SK-N-SH treated with all-trans-retinoic acid at 6 μM for 48 hours (cell line): ENCODE measurements around the gene FER.

Source experiments
- ATAC-seq: fragments of 200-7000 bp; cut with Tn5 transposase; 3 replicates; pipeline ENCODE4 v1.9.1; 2020; ENCODE audit warnings: mild to moderate bottlenecking, moderate library complexity
- CREB5 ChIP-seq: fragments of 250-450 bp; sonication (Bioruptor Pico); IDR thresholded peaks from 2 replicates; pipeline ENCODE4 v1.5.1; 2020; ENCODE audit warnings: low read depth, mild to moderate bottlenecking, moderate library complexity
- CSDC2 ChIP-seq: fragments of 250-450 bp; sonication (Bioruptor Pico); IDR thresholded peaks from 2 replicates; pipeline ENCODE4 v1.5.0; 2020; ENCODE audit warnings: mild to moderate bottlenecking, moderate library complexity
- CSRNP3 ChIP-seq: fragments of 250-450 bp; sonication (Bioruptor Pico); IDR thresholded peaks from 2 replicates; pipeline ENCODE4 v1.5.1; 2021; ENCODE audit warnings: mild to moderate bottlenecking, moderate library complexity
- GLIS3 ChIP-seq: fragments of 250-450 bp; sonication (Bioruptor Pico); IDR thresholded peaks from 2 replicates; pipeline ENCODE4 v1.5.0; 2020; ENCODE audit warnings: mild to moderate bottlenecking, moderate library complexity
- ISL1 ChIP-seq: fragments of 250-450 bp; sonication (Bioruptor Pico); IDR thresholded peaks from 2 replicates; pipeline ENCODE4 v2.1.2; 2022; ENCODE audit warnings: mild to moderate bottlenecking, moderate library complexity
- PATZ1 ChIP-seq: fragments of 250-450 bp; sonication (Bioruptor Pico); IDR thresholded peaks from 2 replicates; pipeline ENCODE4 v1.8.0; 2020; ENCODE audit warnings: mild to moderate bottlenecking, moderate library complexity, borderline replicate concordance
- PPARA ChIP-seq: fragments of 250-450 bp; sonication (Bioruptor Pico); IDR thresholded peaks from 2 replicates; pipeline ENCODE4 v1.5.0; 2020; ENCODE audit warnings: mild to moderate bottlenecking, borderline replicate concordance
- RARB ChIP-seq: fragments of 250-450 bp; sonication (Bioruptor Pico); IDR thresholded peaks from 2 replicates; pipeline ENCODE4 v1.8.0; 2021; ENCODE audit warnings: mild to moderate bottlenecking, moderate library complexity
- SNAI2 ChIP-seq: fragments of 250-450 bp; sonication (Bioruptor Pico); IDR thresholded peaks from 2 replicates; pipeline ENCODE4 v1.5.0; 2020; ENCODE audit warnings: mild to moderate bottlenecking, moderate library complexity
- TSHZ2 ChIP-seq: fragments of 250-450 bp; sonication (Bioruptor Pico); IDR thresholded peaks from 2 replicates; pipeline ENCODE4 v1.5.0; 2020; ENCODE audit warnings: mild to moderate bottlenecking, moderate library complexity
- ZFP3 ChIP-seq: fragments of 250-450 bp; sonication (Bioruptor Pico); IDR thresholded peaks from 2 replicates; pipeline ENCODE4 v1.5.0; 2020; ENCODE audit warnings: mild to moderate bottlenecking, moderate library complexity
- ZFP30 ChIP-seq: fragments of 450-650 bp; formaldehyde crosslinking; IDR thresholded peaks from 2 replicates; pipeline ENCODE4 v1.5.0; 2022; ENCODE audit warnings: mild to moderate bottlenecking, moderate library complexity
- ZNF565 ChIP-seq: fragments of 450-650 bp; formaldehyde crosslinking; conservative IDR thresholded peaks from 2 replicates; pipeline ENCODE4 v1.5.0; 2020; ENCODE audit warnings: low read depth, mild to moderate bottlenecking, moderate library complexity

Gene FER

GRCh38 chr5:109242518-109242917, 494.8 kb downstream of the FER start (continued):
- TF ChIP-seq PATZ1 (CRISPR knock-in tag), result no peak

- TF ChIP-seq ISL1 (CRISPR knock-in tag) (no peak), CSRNP3 (CRISPR knock-in tag) (no peak), PPARA (CRISPR knock-in tag) (no peak), GLIS3 (no peak), RARB (CRISPR knock-in tag) (no peak), ZNF565 (no peak), CSDC2 (no peak), TSHZ2 (CRISPR knock-in tag) (no peak), SNAI2 (no peak), ZFP30 (CRISPR knock-in tag) (no peak), ZFP3 (CRISPR knock-in tag) (no peak), CREB5 (CRISPR knock-in tag) (no peak)
- ATAC-seq, result no peak
Observed at GRCh38 chr5:109246395-109246794, 498.7 kb downstream of the FER start.
